Hematopoietic multipotent progenitor cell treated with erythropoietin and hydrocortisone succinate and interleukin-3 and kit ligand, for 4 days (in vitro differentiated cells): ENCODE measurements around the gene CDH8.

ENCODE experiments used
- DNase-seq: peaks from one replicate; pipeline ENCODE4 v3.0.0-alpha.2; 2015

CDH8 gene

GRCh38 chr16:62029947-62030346, 6.3 kb downstream of the CDH8 start:
- DNase-seq = no peak

DNA sequence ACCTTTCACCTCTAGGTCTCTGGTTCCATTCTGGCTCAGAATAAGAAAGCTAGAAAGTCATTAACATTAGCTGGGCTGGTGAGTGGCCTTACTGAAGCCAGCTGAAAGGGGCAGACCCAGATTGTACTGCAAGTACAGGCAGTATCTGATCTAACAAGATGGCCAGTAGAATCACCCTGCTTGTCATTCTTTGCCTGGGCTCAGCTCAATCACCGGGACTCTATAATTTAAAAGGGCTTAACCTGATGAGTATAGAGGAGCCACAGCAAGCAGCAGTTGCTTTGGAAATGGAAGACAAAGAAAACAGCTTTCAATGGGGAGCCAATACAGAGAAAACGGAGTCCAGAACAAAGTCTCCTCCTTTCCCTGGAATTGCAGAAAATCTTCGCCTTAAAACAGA, 13.6 kb downstream of the CDH8 start:
- DNase-seq = no peak

DNA sequence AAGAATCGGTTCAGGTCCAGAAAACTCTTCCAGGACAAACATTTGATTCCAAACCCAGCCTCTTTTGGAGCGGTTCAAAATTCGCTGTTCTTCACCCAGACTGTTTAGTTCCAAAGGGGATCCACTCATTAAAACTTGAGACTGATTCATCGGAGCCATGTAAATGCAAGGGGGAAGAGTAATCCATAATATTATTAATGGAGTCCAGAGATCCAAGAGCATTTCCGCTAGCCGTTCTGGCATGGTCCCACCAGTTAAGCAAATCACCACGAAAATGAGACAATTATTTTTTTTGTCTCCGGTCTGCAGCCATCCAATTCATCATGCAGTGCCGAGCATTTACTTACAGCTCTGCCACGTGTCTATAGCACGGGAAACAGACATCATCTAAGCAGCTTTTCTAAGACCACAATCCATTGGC, 15.1 kb downstream of the CDH8 start:
- no peak for DNase-seq

DNA sequence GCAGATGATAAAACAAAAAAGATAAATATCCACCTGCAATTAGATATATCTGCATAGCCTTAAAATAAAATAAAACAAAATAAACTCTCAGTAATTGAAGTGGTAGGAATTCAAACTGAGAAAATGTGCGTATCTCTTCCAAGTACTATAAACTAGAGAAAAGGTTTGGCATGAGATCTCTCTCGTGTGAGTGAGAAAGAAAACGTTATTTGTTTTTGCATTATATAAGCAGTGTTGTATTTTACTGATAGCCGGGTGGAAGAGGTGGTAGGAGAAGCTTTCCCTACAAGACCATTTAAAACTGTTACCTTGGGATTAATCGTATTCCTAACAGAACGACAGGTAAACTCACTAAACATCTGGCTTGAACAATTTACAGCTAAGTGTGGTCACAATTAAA, 15.6 kb downstream of the CDH8 start:
- no peak for DNase-seq

- no peak for DNase-seq
These were observed 16.4 kb downstream of the CDH8 start for GRCh38 chr16:62019851-62020250.

GRCh38 chr16:62018301-62019060, 17.8 kb downstream of the CDH8 start:
- DNase-seq = no peak

GRCh38 chr16:62014319-62014923, 21.8 kb downstream of the CDH8 start:
- no peak for DNase-seq

GRCh38 chr16:62010186-62010585, 26.1 kb downstream of the CDH8 start:
- no peak for DNase-seq

GRCh38 chr16:61998460-61998859, 37.8 kb downstream of the CDH8 start:
- DNase-seq = no peak

- DNase-seq = no peak
These were observed 43.1 kb downstream of the CDH8 start for GRCh38 chr16:61993108-61993507.

GRCh38 chr16:61987474-61988012, 48.7 kb downstream of the CDH8 start:
- DNase-seq = no peak

DNA sequence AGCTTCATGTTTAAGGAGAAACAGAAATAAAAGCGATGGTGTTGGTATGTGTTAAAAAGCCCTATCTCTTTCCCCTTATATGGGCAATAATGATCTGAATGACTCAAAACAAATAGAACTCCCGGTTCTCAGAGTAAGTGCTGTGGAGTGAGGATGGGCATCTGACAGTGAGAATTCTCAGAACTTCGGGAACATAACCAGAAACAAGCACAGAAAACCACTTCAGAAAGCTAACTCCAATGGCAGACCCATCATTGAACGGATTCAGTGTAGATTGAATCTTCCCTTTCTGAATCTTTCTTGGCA, 67.2 kb downstream of the CDH8 start:
- DNase-seq = no peak

DNA sequence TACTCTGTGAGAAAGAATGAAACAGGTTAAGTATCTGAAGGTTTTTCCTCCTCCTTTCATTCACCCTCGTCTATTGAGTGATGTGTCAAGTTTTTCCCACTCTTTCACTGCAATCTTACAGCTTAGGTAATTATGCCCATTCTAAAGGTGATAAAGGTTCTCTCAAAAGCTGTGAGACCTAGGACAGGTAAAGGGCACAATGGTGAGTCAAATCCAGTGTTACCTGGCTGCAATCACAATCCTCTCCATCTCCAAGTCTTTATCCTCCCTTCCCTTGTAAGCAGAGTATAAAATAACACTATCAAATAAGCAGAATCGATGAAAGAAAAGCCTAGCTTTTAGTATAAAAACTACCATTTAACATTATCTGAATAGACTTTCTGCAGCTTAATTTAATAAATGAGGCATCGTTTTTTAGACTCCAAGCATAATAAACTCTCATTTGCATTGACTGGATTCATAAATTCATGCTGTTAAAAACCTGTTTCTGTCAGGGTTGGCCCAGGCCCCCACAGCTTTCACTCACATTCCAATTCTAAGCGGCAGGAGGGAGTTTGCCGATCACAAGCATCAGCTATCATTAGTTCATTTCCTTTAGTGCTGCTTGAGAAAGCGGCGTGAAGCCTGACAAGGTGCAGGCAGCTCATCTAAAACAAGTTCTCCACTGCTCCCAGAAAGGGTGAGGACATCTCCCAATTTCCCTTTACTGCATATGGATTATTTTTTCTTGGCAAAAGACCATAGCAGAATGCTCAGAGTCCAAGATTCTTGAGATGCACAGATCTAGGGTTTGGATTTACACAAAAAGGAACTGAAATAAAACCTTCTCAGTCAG, 67.8 kb downstream of the CDH8 start:
- no peak for DNase-seq

DNA sequence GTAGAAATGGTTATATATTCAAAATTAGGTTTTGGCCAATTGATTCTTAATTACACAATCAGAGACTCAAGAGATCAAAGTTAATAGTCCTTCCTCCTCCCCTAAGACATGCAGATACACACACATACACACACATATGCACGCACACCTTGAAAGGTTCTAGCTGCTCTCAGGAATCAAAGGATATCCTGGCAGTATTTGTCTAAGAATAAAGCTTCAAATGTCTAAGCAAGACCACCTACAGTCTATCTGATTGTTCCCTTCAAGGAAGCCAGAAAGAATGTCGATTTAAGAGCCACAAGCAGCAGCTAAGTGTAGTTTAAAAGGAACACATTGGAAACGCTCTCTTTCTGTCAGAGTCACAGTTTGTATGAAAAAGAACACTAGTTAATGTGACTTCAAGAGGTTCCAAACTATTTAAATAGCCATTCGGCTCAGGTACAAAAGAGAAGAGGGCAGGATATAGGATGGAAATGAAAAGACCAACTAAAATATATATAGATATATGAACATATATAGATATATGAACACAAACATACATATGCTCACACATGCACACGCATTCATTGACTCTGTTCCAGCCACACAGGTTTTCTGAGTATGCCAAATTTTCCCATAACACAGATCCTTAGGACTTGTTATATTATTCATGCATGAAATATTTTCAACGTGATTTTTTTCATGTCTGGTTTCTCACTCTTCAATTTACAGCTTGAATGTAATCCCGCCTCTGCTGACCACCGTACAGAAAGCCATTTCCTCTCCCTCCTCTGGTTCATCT, 79.0 kb downstream of the CDH8 start:
- DNase-seq = no peak

DNA sequence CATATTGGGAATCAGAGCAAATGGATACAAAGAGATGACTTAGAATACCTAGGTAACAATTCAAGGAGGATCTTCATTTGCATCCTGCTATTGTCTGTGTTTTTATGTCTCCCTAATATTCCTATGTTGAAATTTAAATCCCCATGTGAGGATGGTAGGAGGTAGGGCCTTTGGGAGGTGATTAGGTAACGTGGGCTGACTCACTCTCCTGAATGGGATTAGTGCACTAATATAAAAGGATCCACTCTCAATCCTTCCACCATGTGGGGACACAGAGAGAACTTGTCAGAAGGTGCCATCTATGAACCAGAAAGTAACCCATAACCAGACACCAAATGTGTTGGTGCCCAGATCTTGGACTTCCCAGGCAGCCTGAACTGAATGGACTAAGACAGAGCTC, 83.4 kb downstream of the CDH8 start:
- no peak for DNase-seq

- DNase-seq = no peak
These were observed 87.8 kb downstream of the CDH8 start for GRCh38 chr16:61948414-61948813.

GRCh38 chr16:61946019-61946418, 90.2 kb downstream of the CDH8 start:
- peak; percentile 2 for DNase-seq

GRCh38 chr16:61945511-61945910, 90.7 kb downstream of the CDH8 start:
- no peak for DNase-seq

- DNase-seq = no peak
These were observed 92.2 kb downstream of the CDH8 start for GRCh38 chr16:61944004-61944403.

GRCh38 chr16:61940611-61941010, 95.6 kb downstream of the CDH8 start:
- DNase-seq = no peak

- DNase-seq = no peak
These were observed 98.6 kb downstream of the CDH8 start for GRCh38 chr16:61937646-61938045.

DNA sequence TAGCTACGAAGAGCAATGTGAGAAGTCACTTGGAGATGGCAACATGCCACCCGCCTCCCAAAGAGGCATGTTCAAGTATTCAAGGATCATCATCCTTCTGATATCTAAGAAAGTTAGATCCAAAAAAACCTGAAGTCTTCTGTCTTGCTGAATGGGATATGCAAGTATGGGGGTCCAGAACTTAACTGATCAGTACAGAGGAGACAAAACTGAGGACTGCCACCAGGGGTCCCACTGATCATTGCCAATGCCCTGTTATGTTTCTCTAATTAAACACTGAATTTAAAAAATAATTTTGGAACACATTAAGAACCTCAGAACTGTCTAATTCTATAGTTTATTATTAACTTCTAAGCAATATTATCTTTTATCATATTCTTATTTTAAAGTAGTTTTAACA, 99.7 kb downstream of the CDH8 start:
- DNase-seq = peak; percentile 11

GRCh38 chr16:61934601-61935000, 101.6 kb downstream of the CDH8 start:
- no peak for DNase-seq
